ENCODE results near the gene CIB4. TPM values are rescaled to one million over a fixed set of nuclear protein-coding genes. Genes with fewer than 3 reads are reported as not detected.

Gene CIB4
- total and polyA plus RNA-seq, 9 of the 15 experiments (the other 6 are each of a cell fraction or from before 2014, with no cell fraction given): not detected

DNA sequence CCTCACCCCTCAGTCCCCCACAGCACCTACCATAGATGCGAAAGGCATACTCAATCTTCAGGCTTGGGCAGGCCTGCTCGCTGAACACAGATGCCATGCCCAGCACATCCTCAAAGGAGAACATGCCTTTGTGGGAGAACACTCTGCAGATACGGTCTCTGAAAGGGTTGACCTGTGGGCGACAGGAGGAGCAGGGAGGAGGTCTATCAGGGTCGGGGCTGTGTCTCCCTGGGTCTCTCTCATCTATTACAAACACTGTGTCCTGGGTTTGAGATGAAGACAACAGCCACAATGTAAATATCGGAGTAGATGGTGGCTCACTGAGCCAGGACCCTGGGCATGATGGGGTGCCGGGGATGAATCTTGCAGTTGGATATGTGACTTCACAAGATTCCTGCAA lies 46.0 kb downstream of the CIB4 start:
- DNase-seq (ENCODE audit: extremely low read depth in 1 of 4, low spot score in 3 of 4): no peak
- H3K27ac ChIP-seq (ENCODE audit: extremely low read depth, low read depth, low read length): no peak overlapping the region
- ChIA-PET CTCF (ENCODE audit: low intra/inter-chr PET ratio) (no interaction called here), POLR2A (no interaction called here)
- H3K79me2 ChIP-seq (ENCODE audit: control insufficient read depth, insufficient read depth, low read length): no peaks in the 10 kb centered on the region
- no peak overlapping the region for H3K4me3 ChIP-seq
- WGBS (ENCODE audit: insufficient coverage, low coverage, missing lambda C conversion rate): 1% methylated on average over 7 of the region's 7 CpGs
- in situ Hi-C loops (cut with MboI) (no loop called here), intact Hi-C loops (cut with micrococcal nuclease) (no loop called here)
- no peak overlapping the region for H2AFZ ChIP-seq (ENCODE audit: low read depth, low read length)
- H4K20me1 ChIP-seq (replicated peaks; ENCODE audit: control insufficient read depth, insufficient read depth, low read length): no peaks in the 10 kb centered on the region
- ATAC-seq: no peak
- H3K9ac ChIP-seq (ENCODE audit: insufficient read depth in 1 of 2, low read depth in 2 of 2, low read length in 2 of 2): no peak overlapping the region
- peaks cover 19 to 47% of the 10 kb centered on the region in 2 experiments; a peak in 4 of 5 replicates for H3K27me3 ChIP-seq (ENCODE audit: control insufficient read depth in 2 of 2, insufficient read depth in 2 of 2, low read length in 2 of 2)
- FAIRE-seq: no peak
- H3K4me2 ChIP-seq (ENCODE audit: insufficient read depth, low read length): no peak overlapping the region
- H3K9me1 ChIP-seq (ENCODE audit: control insufficient read depth, insufficient read depth, low read length): no peaks in the 10 kb centered on the region
- no peaks in the 10 kb centered on the region for H3K9me3 ChIP-seq (replicated peaks; ENCODE audit: control insufficient read depth, insufficient read depth, low read depth, low read length)
- no peaks in the 10 kb centered on the region for H3K36me3 ChIP-seq (ENCODE audit: control insufficient read depth, insufficient read depth, low read length)
- TF ChIP-seq ARHGAP35 (IDR thresholded peaks at IDR 0.05; ENCODE audit: partially characterized antibody): no peak
- TF ChIP-seq ILK (tag; IDR thresholded peaks at IDR 0.05; ENCODE audit: borderline replicate concordance, low read depth): no peak
- TF ChIP-seq ZNF232 (CRISPR knock-in tag; IDR thresholded peaks at IDR 0.05): no peak
- no peak for TF ChIP-seq TGIF2 (CRISPR knock-in tag; IDR thresholded peaks at IDR 0.05)
- TF ChIP-seq ZNF239 (CRISPR knock-in tag; IDR thresholded peaks at IDR 0.05): no peak
- TF ChIP-seq, protein P1, sequence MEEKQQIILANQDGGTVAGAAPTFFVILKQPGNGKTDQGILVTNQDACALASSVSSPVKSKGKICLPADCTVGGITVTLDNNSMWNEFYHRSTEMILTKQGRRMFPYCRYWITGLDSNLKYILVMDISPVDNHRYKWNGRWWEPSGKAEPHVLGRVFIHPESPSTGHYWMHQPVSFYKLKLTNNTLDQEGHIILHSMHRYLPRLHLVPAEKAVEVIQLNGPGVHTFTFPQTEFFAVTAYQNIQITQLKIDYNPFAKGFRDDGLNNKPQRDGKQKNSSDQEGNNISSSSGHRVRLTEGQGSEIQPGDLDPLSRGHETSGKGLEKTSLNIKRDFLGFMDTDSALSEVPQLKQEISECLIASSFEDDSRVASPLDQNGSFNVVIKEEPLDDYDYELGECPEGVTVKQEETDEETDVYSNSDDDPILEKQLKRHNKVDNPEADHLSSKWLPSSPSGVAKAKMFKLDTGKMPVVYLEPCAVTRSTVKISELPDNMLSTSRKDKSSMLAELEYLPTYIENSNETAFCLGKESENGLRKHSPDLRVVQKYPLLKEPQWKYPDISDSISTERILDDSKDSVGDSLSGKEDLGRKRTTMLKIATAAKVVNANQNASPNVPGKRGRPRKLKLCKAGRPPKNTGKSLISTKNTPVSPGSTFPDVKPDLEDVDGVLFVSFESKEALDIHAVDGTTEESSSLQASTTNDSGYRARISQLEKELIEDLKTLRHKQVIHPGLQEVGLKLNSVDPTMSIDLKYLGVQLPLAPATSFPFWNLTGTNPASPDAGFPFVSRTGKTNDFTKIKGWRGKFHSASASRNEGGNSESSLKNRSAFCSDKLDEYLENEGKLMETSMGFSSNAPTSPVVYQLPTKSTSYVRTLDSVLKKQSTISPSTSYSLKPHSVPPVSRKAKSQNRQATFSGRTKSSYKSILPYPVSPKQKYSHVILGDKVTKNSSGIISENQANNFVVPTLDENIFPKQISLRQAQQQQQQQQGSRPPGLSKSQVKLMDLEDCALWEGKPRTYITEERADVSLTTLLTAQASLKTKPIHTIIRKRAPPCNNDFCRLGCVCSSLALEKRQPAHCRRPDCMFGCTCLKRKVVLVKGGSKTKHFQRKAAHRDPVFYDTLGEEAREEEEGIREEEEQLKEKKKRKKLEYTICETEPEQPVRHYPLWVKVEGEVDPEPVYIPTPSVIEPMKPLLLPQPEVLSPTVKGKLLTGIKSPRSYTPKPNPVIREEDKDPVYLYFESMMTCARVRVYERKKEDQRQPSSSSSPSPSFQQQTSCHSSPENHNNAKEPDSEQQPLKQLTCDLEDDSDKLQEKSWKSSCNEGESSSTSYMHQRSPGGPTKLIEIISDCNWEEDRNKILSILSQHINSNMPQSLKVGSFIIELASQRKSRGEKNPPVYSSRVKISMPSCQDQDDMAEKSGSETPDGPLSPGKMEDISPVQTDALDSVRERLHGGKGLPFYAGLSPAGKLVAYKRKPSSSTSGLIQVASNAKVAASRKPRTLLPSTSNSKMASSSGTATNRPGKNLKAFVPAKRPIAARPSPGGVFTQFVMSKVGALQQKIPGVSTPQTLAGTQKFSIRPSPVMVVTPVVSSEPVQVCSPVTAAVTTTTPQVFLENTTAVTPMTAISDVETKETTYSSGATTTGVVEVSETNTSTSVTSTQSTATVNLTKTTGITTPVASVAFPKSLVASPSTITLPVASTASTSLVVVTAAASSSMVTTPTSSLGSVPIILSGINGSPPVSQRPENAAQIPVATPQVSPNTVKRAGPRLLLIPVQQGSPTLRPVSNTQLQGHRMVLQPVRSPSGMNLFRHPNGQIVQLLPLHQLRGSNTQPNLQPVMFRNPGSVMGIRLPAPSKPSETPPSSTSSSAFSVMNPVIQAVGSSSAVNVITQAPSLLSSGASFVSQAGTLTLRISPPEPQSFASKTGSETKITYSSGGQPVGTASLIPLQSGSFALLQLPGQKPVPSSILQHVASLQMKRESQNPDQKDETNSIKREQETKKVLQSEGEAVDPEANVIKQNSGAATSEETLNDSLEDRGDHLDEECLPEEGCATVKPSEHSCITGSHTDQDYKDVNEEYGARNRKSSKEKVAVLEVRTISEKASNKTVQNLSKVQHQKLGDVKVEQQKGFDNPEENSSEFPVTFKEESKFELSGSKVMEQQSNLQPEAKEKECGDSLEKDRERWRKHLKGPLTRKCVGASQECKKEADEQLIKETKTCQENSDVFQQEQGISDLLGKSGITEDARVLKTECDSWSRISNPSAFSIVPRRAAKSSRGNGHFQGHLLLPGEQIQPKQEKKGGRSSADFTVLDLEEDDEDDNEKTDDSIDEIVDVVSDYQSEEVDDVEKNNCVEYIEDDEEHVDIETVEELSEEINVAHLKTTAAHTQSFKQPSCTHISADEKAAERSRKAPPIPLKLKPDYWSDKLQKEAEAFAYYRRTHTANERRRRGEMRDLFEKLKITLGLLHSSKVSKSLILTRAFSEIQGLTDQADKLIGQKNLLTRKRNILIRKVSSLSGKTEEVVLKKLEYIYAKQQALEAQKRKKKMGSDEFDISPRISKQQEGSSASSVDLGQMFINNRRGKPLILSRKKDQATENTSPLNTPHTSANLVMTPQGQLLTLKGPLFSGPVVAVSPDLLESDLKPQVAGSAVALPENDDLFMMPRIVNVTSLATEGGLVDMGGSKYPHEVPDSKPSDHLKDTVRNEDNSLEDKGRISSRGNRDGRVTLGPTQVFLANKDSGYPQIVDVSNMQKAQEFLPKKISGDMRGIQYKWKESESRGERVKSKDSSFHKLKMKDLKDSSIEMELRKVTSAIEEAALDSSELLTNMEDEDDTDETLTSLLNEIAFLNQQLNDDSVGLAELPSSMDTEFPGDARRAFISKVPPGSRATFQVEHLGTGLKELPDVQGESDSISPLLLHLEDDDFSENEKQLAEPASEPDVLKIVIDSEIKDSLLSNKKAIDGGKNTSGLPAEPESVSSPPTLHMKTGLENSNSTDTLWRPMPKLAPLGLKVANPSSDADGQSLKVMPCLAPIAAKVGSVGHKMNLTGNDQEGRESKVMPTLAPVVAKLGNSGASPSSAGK (IDR thresholded peaks at IDR 0.05): no peak
- TF ChIP-seq L3MBTL2 (IDR thresholded peaks at IDR 0.05): no peak
- TF ChIP-seq, protein P2, sequence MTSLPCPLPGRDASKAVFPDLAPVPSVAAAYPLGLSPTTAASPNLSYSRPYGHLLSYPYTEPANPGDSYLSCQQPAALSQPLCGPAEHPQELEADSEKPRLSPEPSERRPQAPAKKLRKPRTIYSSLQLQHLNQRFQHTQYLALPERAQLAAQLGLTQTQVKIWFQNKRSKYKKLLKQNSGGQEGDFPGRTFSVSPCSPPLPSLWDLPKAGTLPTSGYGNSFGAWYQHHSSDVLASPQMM (CRISPR knock-in tag; IDR thresholded peaks at IDR 0.05): no peak
- no peak for TF ChIP-seq NCOA1 (IDR thresholded peaks at IDR 0.05; ENCODE audit: low read depth)
- no peak for TF ChIP-seq ZNF76 (CRISPR knock-in tag; IDR thresholded peaks at IDR 0.05; ENCODE audit: borderline replicate concordance)
- no peak for TF ChIP-seq TFAM (CRISPR knock-in tag; conservative IDR thresholded peaks at IDR 0.05)
- TF ChIP-seq CHD2 (IDR thresholded peaks at IDR 0.05; ENCODE audit: low read depth, low read length): no peak
- BruUV-seq (replicated peaks): no TSS peak
- no peaks in the 10 kb centered on the region; a peak in 2 of 5 replicates for H3K4me1 ChIP-seq (replicated peaks in 1 of 2; ENCODE audit: control insufficient read depth in 2 of 2, insufficient read depth in 2 of 2, low read length in 2 of 2)
